ENCODE measurements around the gene CD3D.

The CD3D gene

GRCh38 chr11:118342503-118343161 lies at the start of gene CD3D:
Gene CD3D, minus strand, starts transcription at chr11:118342705. Its CDS starts 98 bp downstream, at chr11:118342607.
- peak; percentile 53 to 80 for DNase-seq

GRCh38 chr11:118383657-118384056 lies 41.2 kb upstream of the CD3D start:
- DNase-seq: no peak

DNA sequence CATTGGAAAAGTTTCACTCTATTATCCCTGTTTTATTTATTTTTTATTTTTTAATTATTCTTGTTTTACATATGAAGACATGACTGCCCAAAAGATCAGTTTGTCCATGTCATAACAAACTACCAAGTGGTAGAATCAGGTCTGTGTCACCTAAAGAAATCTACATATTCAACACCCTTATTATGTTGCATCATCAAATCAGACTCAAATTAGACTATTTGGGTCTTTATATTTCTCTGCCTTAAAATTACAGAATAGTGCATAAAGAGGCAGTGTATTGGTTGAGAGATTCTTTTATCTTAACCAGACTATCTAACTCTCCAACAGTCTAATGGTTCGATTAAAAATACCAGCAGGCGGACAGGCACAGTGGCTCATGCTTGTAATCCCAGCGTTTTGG lies 40.4 kb upstream of the CD3D start:
- DNase-seq: no peak

DNA sequence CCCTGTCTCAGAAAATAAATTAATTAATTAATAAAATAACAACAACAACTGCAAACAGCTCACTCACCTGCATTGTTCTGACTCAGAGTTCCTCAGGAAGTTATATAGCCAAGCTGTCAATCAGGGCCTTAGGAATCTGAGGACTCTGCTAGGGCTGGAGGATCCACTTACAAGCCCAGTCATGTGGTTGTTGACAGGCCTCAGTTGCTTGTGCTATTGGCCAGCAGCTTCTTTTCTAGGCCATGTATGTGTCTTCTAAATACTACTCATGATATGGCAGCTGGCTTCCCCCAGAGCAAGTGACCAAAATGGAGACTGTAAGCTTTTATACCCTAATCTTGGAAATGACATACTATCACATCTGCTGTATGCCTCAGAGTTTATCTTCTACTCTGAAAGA lies 38.1 kb upstream of the CD3D start:
- no peak for DNase-seq

- DNase-seq: no peak
Measured at GRCh38 chr11:118379497-118379896, 37.0 kb upstream of the CD3D start.

DNA sequence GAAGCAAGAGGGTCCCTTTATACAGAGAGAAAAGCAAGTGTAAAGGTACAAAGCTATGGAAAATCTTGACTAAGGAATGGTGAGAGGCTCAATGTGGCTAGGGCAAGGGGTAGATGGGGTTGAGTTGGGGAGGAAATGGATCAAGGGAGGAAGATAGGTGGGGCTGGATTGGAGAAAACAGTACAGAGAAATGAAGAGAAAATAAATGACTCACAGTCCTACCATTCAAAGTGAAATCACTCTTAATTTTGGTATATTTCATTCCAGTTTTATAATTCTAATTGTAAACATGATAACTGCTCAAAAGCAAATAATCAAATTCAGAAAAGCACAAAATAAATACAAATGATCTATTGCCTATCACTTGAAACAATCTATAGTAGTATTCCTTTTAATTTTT lies 33.5 kb upstream of the CD3D start:
- DNase-seq: no peak

- no peak for DNase-seq
Measured at GRCh38 chr11:118374729-118375128, 32.2 kb upstream of the CD3D start.

DNA sequence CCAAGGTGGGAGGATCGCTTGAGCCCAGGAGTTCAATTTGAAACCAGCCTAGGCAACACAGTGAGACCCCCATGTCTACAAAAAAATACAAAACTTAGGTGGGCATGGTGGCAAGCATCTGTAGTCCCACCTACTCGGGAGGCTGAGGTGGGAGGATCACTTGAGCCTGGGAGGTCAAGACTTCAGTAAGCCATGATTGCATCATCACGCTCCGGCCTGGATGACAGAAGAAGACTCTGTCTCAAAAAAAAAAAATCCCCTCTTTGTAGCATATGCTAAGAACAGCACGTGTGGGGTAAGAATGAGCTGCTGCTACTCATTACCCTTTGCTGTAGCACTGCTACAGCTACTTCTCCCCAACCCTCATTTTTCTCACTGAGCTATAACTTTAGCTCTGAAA lies 31.4 kb upstream of the CD3D start:
- no peak for DNase-seq

- DNase-seq: no peak
Measured at GRCh38 chr11:118373263-118373662, 30.8 kb upstream of the CD3D start.

DNA sequence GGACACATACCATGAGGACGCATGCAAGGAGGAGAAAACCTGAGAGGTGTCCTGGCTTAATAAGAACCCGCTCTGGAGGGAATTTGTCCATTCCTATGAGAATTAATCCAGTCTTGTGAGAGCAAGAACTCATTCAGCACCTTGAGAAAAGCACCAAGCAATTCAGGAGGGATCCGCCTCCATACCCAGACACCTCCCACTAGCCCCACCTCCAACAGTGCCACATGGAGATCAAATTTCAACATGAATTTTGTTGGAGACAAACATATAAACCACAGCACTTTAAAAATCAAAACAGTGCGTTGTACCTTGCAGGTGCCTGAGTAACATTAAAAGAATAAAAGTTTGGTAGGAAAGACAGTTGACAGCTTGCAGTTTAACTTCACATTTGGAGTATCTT lies 28.3 kb upstream of the CD3D start:
- no peak for DNase-seq

DNA sequence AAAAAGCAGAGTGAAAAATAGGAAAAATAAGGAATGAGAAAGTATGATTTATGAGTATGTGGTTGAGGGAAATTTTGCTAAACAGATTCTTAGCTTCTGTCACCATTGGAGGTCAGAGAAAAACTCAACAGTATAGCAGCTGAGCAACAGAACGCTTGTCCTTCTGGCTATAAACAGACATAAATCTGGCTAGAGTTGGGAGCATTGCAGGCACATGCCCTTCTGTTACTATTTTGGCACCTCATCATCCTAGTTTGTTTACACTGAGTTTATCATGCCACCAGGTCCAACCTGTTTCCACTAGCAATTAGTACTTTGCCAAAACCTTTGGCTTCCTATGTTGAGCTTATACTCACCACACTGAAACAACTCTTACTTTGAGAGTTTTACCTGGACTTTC lies 23.8 kb upstream of the CD3D start:
- DNase-seq: no peak

- no peak for DNase-seq
Measured at GRCh38 chr11:118364956-118365615, 22.6 kb upstream of the CD3D start.

DNA sequence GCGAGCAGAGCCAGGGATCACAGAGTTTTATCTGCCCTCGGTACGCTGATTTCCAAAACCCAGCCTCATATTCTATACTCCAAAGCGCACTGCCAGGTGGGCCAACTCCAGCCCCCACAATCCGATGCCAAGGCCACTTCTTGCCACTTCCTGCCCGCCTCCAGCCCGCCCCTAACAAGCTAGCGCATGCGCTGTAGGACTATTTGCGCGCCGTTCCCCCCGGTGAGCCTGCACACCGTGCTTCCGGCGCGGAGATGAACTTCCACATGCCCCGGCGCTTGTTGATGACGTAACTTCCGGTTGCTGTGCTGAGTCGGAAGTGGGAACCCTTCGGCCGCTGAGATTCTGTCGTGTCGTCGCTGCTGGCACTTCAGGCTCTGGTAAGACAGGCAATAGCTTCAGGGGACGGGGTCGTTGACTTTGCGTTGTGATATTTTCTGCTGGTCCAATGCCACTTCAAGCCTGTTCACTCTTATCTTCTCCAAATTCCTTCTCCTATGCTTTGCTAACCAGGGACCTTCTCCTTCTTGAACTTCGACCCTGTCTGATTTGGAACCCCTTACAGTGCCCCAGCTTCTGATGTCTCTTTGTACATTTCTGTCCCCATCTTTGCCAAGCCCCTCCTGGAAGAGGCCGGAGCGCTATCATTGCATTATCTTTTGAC lies 16.9 kb upstream of the CD3D start, which contains the start of gene UBE4A:
UBE4A (plus strand) TSS at position 306 of the 664 bp plus-strand sequence. CDS start 5,481 bp downstream, outside the sequence.
- peak; percentile 97 to 98 for DNase-seq

DNA sequence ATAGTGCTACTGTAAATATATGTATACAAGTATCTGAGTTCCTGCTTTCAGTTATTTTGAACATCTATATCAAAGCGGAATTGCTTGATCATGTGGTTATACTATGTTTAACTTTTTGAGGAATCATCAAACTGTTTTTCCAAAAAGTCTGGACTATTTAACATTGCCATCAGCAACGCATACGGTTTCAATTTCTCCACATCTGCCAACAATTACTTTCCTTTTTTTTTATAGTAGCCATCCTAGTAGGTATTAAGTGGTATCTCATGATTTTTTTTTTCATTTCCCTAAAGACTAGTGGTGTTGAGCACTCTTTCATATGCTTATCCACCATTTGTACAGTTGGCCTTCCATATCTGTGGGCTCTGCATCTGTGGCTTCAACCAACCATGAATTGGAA lies 15.6 kb upstream of the CD3D start:
- no peak for DNase-seq

DNA sequence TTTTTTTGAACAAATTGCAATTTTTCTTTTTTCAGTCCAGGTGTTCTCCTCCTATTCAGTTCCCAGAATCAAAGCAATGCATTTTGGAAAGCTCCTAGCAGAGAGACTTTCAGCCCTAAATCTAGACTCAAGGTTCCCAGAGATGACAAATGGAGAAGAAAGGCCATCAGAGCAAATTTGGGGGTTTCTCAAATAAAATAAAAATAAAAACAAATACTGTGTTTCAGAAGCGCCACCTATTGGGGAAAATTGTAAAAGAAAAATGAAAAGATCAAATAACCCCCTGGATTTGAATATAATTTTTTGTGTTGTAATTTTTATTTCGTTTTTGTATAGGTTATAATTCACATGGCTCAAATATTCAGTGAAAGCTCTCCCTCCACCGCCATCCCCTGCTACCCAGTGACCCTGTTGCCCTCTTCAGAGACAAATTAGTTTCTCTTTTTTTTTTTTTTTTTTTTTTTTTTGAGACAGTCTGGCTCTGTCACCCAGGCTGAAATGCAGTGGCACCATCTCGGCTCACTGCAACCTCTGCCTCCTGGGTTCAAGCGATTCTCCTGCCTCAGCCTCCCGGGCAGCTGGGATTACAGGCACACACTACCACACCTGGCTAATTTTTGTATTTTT lies 10.7 kb upstream of the CD3D start:
- no peak for DNase-seq

- DNase-seq: no peak
Measured at GRCh38 chr11:118349475-118349874, 7.0 kb upstream of the CD3D start.

DNA sequence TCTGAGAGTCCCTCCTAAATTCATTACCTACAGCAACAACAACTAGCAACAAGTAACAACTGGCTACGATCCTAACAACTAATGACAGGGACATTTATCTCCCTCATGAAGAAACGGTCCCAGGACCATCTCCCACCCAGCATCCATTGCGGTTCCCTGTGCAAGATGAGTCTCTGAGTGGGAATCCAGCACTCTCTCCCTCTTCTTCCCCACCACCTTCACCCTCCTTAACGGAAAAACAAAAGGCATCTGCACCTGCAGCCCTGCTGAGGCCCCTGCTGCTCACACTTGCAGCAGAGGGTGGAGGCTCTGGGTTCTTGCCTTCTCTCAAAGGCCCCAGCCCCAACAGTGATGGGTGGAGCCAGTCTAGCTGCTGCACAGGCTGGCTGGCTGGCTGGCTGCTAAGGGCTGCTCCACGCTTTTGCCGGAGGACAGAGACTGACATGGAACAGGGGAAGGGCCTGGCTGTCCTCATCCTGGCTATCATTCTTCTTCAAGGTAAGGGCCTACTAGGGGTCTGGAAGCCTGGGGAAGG lies 1.5 kb upstream of the CD3D start, which contains the start of gene CD3G:
CD3G (plus strand) TSS at position 364 of the 535 bp plus-strand sequence; CDS start at position 444, 80 bp downstream.
- DNase-seq: peak; percentile 60 to 68

DNA sequence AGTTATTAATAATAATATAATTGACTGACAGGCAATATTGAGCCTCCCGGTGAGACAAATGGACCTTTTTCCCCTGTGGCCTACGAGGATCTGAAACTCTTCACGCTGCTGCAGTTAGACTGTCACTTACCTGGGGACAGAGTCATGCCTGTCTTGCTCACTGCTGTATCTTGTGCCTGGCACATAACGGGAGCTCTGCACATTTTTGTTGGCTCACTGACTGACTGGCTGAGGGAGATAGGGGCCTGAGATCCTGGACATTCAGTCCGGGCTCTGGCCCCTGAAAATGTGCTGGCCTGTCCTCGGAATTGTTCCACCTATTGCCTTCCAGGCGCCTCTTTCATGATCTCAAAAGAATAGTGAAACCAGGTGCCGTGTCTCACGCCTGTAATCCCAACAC lies 743 bp upstream of the CD3D start:
- peak in 1 of 2 experiments; percentile 23 for DNase-seq

DNA sequence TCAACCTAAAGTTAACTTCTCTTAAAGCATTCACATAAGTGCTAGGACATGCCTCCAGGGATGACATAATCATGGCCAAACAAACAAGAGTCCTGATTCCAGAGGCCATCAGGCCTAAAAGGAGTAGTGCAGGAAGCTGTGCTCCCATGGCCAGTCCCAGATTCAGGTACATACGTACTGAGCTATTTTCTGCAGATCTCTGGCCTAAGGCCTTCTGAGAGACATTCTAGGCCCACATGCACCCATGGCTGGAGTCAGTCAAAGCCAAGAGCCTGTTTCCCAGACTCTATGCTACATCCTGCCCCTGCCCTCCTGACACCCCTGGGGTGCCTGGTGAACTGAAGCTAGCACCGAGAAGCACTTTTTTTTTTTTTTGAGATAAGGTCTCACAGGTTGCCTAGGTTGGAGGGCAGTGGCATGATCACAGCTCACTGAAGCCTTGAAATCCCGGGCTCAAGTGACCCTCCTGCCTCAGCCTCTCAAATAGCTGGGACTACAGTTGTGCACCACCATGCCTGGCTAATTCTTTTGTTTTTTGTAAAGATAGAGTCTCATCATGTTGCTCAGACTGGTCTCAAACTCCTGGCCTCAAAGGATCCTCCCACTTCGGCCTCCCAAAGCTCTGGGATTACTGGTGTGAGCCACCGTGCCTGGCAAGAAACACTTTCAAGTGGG lies 553 bp downstream of the CD3D start:
- no peak for DNase-seq

DNA sequence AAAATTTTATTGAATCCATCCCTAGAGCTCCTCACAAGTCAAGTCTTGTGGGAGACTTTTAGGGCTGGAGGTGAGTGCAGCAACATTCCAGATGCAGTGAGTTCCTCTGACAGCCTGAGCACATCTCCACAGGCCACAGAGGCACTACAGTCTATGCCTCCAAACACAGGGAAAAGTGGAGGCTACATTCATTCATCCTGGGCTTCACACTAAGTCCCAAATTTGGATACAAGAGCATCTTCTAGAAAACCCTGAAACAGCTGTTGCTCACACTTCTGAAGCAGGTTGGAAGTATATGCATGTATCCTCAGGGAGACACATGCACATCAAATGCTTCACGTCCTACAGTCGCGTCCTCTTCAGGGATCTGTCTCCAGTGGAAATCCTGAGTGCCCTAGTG lies 1.2 kb downstream of the CD3D start:
- DNase-seq: no peak

GRCh38 chr11:118340449-118340848 lies 2.1 kb downstream of the CD3D start:
- no peak for DNase-seq

DNA sequence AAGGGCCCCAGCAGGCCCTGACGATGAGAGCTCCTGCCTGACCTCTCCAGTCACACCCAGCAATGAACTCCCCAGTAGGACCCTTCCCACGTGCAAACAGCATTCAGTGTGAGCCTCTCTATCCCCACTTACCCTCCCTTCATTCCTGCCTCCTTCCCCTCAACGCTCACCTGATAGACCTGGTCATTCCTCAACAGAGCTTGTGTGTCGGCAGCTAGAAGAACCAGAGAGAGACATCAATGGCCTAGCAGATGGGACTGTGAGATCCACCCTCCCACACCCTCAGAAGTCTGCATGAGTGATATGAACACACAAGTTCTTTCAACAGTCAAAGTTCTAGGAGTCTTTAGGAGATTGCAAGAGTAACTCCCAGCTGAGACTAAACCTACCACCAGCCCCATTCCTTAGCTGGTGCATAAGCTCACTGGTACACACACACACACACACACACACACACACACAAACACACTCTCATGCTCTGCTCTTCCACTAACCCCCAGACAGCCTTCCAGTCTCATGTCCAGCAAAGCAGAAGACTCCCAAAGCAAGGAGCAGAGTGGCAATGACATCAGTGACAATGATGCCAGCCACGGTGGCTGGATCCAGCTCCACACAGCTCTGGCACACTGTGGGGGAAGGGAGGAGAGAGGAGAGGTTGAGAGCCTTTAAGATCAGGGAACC lies 3.1 kb downstream of the CD3D start:
- no peak for DNase-seq

Data from stimulated activated CD4-positive, alpha-beta T cell treated with anti-CD3 and anti-CD28 coated beads, Interleukin-4, amount 100 ng/mL, for 4 hours (primary cell).